NK-92 (cell line): ENCODE measurements around the gene NT5DC1.
"Not testable (repeated sequence)": the region's sequence is repeated elsewhere in the genome, so short reads cannot be mapped to it uniquely, and the experiment has no call there.

Experiments used
- DNase-seq: peaks from one replicate; lab custom pipeline; 2025; ENCODE audit not compliant: unreplicated experiment; lab: John Stamatoyannopoulos, UW

NT5DC1 gene

DNA sequence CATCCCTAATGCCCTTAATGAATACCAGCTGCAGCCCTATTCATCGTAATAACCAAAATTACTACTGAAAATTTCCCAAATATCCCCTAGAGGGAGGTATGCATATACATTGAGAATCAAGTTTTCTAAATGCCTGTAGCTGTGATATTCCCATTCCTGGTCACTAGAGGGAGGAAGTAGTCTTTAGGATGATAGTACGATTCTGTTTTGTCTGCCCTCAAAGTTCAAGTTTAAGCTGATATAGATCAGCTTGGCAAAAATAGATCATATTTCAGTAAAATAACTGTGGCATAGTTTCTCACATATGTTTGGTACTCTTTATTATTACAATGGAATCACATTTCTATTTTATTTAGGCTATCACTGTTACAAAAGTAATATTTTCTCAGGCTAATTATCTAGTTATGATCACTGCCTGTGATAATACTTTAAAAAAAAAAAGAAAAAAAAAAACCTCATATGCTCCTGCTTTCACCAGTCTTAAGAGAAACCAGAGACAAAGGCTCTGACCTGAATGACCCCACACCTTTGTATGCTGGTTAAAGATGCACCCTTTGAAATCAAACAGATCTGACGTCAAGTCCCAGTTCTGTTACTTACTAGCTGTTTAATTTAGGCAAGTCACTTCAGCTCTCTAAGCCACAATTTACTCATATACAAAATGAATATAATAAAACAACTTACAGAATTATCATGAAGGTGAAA is 168.1 kb downstream of the NT5DC1 start:
- DNase-seq, result no peak

DNA sequence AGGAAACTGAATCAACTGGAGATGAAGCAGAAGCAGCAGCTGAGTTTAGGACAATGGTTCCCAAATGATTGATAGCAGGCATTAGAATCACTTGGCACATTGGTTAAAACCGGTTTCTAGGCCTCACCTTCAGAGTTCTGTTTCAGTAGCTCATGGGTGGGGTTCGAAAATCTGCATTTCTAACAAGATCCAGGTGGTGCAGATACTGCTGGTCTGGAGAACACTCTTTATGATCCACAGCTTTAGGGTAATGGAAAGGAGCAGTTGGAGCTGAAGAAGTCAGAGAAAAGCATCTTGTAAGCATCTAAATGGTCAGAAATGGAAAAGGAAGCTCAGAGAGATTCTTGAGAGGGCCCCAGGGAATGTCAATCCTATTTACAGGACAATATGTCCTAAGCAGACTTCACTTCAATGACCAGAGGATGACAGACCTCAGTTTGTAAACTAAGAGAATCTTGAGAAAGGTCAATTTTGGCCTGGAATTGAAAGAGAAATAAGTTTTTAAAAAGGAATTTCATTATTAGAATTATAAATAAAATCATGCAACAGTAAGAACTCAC is 170.6 kb downstream of the NT5DC1 start:
- DNase-seq, result no peak

DNA sequence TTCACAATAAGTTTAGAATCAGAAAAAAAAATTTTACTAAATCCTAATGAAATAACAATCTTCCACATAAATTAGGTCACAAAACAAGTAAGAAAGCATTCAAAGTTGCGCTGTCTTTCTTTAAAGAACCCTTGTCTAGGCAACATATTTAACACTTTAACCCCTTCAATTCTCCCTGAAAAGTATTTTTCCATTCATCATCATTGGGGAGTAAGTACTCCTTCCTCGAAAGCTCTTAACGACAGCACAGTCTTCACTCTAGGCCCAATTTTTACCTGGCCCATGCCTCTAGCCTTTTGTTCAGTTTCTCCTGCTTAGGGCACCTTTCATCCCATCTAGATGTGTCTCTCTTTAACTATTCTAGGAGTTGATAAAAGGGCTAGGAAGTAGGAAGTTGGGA is 176.5 kb downstream of the NT5DC1 start:
- DNase-seq, result no peak

DNA sequence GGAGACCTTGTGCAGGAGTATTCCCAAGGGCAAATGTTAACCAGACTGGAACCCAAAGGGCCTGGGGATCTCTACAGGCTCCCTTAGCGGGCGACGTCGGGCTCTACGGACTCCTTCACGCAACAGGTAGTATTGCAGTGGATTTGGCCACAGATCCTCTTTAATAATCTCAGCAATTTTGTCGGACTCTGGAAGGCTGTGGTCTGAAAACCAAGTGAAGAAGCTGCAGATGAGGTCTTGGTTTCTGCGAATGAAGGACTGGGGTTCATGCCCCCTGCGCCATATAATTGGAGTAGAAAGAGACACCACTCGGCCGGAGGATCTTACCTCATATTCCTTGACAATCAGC is 177.8 kb downstream of the NT5DC1 start:
- DNase-seq, result no peak

DNA sequence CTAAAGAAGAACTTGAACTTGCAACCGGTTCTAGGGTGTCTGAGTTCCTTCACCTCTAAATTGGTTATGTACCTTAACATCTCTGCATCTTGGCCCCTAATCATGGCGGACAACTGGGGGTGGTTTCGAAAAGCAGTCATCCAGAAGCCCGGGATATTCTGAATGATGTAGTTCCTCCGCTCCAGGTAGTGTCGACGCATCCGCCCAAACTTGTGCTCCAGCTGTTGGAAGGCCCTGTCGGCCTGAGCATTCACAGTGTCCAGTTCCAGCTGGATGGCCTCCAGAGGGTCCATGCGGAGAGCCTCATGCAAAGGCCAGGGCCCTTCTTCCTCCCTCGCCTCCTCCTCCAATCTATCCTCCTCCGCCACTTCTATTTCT is 178.2 kb downstream of the NT5DC1 start:
- DNase-seq, result no peak

DNA sequence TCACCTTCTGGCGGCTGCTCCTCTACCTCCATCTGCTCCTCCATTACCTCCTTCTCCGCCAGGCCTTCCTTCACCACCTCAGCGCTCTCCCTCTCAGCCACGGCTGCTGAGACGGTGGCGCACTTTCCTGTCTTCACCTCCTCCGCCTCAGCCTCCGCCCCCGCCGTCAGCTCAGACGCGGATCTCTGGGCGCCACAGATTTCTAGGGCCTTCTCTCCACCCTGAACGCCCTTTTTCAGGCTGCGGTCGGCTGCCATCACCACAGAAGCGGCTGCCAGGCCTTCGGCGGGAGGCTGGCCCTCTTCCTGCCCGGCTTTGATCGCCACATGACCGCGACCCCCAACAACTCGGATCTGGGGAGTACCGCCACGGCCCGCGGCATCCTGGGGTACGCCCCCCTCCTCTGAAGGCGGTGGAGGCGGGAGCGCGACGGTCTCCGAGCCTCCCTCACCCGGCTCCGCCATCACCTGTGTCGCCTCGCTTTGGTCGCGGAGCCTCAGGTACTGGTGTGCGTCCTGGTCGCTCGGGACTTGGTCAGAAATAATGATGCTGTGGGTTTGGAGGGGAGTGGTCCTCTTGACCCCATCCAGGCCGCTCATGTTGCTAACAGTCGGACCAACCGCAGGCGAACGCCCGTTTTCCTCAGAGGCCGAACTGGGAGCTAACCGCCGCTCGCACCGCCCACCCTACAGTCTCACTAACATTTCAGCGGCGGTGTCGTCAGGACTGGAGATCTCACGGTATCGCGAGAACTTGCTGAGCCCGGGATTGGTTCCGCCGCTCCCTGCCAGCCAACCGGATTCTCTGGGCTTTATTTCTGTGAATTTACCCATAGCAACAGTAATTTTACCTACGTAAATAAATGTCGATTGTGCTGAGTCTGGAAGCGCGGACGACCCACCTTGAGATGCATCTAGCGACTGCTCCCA is 178.8 kb downstream of the NT5DC1 start, which contains the start of gene TSPYL1:
TSS of gene TSPYL1 (minus strand) at position 699 of the 929 bp plus-strand sequence. CDS start at position 599, 100 bp downstream.
- peak; percentile 69 for DNase-seq

DNA sequence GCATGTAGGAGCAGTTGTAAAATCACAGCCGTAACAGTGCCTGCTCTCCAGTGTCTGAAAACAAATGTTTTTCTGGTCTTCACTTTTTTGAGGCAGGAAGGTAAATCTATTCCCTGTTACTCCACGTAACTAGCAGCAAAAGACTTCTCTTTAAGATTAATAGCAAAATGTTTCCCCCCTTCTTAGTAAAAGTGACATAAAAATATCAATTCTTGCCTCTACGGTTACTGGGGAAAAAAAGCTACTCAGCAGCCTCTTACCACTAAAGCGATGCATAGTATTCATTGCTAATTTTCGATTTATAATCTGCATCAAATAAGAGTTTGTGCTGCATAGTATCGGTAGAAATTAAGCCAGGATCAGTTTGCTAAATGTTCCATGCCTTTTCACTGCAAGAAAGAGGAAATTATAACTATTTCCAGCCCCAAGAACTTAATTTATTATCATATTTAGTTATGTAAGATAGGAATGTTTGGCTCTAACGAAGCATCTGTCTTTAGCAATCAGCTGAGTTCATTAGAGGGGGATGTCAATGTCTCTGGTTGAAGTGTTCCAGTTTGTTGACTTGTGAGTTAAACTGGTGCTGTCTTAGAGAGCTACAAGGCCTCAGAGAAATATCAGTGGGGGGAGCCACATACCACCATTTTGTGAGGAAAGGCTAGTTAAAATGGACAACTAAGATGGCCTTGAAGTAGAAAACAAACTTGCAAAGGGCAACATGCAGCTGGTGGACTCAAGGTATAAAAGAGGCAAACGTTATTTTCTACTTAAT is 179.7 kb downstream of the NT5DC1 start:
- no peak for DNase-seq

DNA sequence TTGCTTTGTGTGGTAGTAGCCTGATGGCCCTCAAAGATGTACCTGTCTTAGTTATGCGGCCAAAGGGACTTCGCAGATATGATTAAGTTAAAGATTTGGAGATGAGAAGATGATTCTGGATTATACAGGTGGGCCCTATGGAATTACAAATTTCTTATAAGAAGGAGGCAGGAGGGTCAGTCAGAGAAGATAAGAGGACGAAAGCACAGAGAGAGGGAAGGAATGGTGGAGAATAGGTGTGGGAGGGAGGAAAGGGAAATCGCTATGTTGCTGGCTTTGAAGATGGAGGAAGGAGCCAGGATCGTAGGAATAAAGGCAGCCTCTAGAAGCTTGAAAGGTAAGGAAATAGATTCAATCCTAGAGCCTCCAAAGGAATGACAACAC is 180.3 kb downstream of the NT5DC1 start:
- no peak for DNase-seq

DNA sequence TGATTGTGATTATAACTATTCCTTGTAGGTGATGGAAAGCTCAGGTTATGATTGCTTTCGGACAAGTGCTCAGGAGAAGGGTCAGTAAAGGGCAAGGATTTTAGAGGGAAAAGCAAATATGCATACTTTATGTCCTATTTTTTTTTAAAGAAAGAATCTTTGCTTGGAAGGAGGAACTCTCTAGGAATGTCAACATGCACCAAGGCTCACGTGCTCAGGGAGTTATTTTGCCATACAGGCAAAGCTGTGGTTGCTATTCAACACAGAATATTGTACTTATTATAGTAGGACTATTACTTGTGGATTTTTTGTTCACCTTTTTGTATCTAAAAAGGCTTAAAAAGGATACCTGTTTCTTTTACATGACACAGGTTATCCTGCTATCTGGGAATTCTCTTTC is 182.0 kb downstream of the NT5DC1 start:
- no peak for DNase-seq

DNA sequence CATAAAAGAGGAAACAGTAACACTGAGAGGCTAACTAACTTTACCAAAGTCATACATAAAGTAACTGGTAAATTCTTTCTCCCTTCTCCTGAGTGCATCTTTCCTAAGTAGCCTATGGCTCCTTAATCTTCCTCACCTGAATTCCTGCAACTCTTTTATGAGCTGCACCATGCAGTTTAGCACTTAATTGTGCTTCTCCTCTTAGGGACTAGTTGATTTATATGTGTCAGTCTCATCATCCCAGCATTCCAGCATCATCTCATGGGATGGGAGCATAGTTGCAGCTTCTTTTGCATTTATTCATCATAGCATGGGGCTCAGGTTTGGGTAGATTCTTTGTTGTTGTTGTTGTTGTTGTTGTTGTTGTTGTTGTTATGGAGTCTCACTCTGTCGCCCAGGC is 182.5 kb downstream of the NT5DC1 start:
- no peak for DNase-seq

DNA sequence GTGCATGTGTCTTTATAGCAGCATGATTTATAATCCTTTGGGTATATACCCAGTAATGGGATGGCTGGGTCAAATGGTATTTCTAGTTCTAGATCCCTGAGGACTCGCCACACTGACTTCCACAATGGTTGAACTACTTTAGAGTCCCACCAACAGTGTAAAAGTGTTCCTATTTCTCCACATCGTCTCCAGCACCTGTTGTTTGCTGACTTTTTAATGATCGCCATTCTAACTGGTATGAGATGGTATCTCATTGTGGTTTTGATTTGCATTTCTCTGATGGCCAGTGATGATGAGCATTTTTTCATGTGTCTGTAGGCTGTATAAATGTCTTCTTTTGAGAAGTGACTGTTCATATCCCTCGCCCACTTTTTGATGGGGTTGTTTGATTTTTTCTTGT is 184.3 kb downstream of the NT5DC1 start:
- not testable (repeated sequence) for DNase-seq

DNA sequence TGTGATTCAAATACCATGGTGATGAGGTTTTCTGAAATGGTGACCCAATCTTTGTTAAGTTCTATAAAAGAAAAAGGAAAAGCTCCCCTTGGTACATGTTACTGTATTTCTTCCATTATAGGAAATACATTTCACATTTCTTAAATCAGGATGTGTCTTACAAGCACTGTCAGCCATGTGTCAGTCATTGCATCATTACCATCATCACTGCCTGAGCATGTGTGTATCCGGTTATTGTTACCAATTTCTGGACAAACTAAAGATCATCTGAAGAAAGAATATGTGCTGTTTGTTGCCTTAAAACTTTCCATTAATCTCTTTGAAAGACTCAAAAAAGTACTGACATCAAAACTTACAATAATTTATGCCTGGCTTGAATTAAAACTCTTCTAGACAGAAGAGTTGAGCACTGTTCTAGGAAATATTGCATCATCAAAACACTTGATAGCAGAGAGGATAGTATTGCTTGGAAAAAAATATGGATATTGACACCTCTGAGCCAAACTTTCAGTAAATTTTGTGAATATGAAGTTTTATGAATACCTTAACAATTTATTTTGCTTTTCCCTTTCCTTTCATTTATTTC is 186.2 kb downstream of the NT5DC1 start:
- no peak for DNase-seq

DNA sequence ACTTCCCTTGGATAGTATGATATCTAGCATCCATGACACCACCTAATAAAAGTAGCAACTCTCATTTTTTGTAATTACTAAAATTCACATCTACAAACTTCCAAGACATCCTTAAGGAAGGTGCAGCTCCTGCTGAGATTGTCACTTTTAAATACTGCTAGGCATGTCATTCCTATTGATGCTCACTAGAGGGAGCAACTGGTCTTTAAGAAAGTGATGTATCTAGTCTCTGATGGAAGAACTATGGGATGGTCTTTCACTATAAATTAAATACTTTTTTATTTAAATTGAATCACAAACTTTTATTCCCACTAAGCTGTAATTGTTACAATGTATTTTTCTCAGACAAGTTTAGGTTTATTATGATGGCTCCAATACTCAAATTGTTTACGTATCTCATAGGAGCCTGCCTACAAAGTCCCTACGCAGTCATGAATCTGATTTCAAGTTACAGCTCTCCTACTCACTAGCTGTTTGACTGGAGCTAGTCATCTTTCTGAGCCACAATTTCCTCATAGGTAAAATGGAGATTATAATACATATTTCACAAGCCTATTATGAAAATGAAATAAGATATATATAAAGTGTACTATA is 187.1 kb downstream of the NT5DC1 start:
- DNase-seq, result no peak

DNA sequence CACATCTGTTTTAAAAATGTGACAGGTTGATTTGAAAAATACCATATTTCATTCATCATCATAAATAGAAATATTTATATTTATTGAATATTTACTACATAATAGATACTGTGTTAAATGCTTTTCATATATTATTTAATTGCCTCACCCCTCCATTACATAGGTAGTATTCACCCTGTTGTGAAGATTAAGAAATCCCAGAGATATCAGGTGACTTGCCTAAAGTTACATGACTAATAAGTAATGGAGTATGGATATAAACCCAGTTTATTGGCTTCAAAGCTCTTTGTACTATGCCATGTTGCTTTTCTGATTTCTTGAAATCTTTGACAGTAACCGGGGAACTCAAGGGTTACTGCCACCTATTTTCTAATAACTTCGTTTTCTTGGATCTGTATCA is 189.2 kb downstream of the NT5DC1 start:
- no peak for DNase-seq

DNA sequence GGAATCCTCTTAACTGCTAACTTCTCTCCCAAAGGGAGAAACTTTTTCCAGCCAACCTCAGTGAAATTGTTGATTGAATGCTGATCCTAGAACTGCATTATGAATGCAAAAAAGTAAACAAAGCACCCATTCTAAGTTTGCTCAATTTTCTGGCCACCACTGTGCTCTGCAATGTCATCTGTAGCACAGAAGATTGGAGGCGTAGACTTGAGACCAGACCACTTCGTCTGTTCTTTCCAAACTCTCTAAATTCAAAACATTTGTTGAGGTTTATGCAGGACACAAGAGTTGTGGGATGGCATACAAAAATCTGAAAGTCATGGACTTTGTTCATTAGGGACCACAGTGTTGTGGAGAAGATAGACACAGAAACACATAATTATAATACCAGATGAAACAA is 190.1 kb downstream of the NT5DC1 start:
- no peak for DNase-seq

DNA sequence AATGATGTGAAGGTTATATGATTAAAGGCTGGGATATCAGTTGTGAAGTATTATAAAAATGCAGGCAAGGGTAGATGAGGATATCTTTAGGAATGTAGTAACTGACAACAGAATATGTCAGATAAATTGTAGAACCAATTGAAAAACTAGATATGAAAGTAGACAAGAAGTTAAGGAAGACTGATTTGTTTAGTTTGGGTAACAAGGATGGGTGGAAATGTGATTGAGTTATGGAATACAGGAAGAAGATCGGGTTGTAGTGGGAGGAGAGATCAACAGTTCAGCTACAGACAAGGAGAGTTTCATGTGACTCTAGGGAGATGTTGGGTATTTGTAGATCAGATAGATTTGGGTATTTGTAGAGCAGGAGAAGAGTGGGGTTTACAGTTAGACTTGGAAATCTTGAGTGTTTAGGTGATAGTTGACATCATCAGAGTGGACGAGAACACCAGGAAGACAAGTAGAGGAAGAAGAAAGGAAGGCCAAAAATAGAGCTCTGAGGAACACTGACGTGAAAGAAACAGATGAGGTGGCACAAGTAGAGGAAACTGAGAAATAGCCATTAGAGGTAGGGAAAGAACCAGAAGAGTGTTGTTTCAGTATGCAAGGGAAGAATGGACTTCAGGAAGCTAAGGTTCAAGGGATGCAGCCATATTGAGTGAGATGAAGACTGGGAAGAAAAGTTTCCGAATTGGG is 191.2 kb downstream of the NT5DC1 start:
- no peak for DNase-seq

DNA sequence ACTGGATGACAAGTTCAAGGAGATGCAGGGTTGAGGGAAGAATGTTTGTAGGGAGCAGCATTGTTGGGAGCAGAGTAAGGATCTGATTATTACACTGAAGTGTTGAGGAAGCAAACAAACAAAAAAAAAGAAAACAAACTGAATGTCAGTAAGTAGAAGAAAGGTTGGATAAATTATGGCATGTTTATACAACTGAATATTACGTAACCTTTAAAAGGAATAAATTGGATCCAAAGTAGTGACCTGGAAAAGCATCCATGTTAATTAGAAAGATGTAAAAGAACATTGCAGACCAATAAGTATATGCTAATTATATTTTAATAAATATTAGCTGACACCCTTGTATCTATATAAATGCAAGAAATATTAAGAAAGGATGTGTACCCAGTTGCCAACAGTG is 191.9 kb downstream of the NT5DC1 start:
- DNase-seq, result no peak

DNA sequence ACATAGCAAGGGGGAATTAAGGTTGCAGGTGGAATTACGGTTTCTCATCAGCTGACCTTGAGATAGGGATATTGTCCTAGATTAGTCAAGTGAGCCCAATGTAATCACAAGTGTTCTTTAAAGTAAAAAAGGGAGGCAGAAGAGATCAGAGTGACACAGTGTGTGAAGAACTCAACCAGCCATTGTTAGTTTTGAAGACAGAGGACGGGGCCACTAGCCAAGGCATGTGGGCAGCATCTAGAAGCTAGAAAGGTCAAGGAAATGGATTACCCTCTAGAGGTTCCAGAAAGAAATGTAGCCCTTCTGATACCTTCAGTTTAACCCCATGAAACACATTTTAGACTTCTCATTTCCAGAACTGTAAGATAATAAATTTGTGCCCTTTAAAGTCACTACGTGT is 197.6 kb downstream of the NT5DC1 start:
- no peak for DNase-seq

DNA sequence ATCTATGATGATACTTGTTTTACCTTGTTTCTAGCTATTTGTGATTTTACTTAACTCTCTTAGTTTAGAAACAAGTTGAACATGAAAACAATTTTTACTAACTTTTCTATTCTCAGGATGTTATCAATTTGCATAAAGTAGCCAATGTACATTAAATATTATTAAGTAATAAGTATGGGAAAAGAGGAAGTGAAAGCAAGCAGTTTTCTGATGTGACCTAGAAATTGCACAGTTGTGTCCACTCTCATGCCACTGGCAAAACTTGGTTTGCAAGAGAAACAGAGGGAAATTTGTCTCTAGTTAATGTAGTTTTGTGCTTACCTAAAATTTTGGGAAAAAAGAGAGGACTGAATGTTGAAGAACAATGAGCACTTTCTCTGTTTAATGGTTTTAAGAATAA is 198.3 kb downstream of the NT5DC1 start:
- no peak for DNase-seq
